Loucy (cell line): ENCODE data around the gene MRPL48.

Experiments
- H2AFZ ChIP-seq: fragments of 200-600 bp; sonication (generic); 2 replicates; pipeline ENCODE4 v1.6.0; 2016; ENCODE audit warnings: antibody characterized with exemption, mild to moderate bottlenecking, low read length, moderate library complexity
- H3F3A ChIP-seq: fragments of 200-600 bp; 2 replicates; pipeline ENCODE4 v1.6.0; 2016; ENCODE audit warnings: antibody characterized with exemption, low read depth, mild to moderate bottlenecking
- H3K27me3 ChIP-seq: fragments of 200-600 bp; sonication (generic); 2 replicates; pipeline ENCODE4 v1.6.1; 2014; ENCODE audit warnings: low read length, mild to moderate bottlenecking; ENCODE audit not compliant: insufficient read depth, poor library complexity, severe bottlenecking
- H3K36me3 ChIP-seq: fragments of 200-600 bp; sonication (generic); 2 replicates; pipeline ENCODE4 v1.6.1; 2016; ENCODE audit warnings: low read length; ENCODE audit not compliant: insufficient read depth
- H3K4me1 ChIP-seq: fragments of 200-600 bp; sonication (generic); 2 replicates; pipeline ENCODE4 v1.5.1; 2014; ENCODE audit warnings: low read length, mild to moderate bottlenecking; ENCODE audit not compliant: insufficient read depth, poor library complexity, severe bottlenecking
- H3K4me2 ChIP-seq: fragments of 200-600 bp; sonication (generic); 2 replicates; pipeline ENCODE4 v1.6.0; 2014; ENCODE audit warnings: antibody characterized with exemption, low read length, low read depth, mild to moderate bottlenecking; ENCODE audit not compliant: poor library complexity, severe bottlenecking
- H3K4me3 ChIP-seq: fragments of 200-600 bp; sonication (generic); 2 replicates; pipeline ENCODE4 v1.5.1; 2014; ENCODE audit warnings: low read length, mild to moderate bottlenecking, mixed read lengths; ENCODE audit not compliant: poor library complexity, severe bottlenecking
- H3K79me2 ChIP-seq: fragments of 200-600 bp; sonication (generic); 2 replicates; pipeline ENCODE4 v1.6.1; 2014; ENCODE audit warnings: low read length; ENCODE audit not compliant: insufficient read depth
- H3K9ac ChIP-seq: fragments of 200-600 bp; sonication (generic); 2 replicates; pipeline ENCODE4 v1.6.0; 2014; ENCODE audit warnings: mild to moderate bottlenecking, low read depth, low read length, moderate library complexity; ENCODE audit not compliant: poor library complexity, severe bottlenecking
- H3K9me2 ChIP-seq: fragments of 200-600 bp; sonication (generic); replicated peaks from 2 replicates; pipeline ENCODE4 v1.6.1; 2016; ENCODE audit warnings: low read depth, low read length, mixed read lengths
- H3K9me3 ChIP-seq: fragments of 200-600 bp; sonication (generic); 2 replicates; pipeline ENCODE4 v1.6.1; 2014; ENCODE audit warnings: mild to moderate bottlenecking, antibody characterized with exemption, low read length, low read depth; ENCODE audit not compliant: insufficient read depth
- H4K20me1 ChIP-seq: fragments of 200-600 bp; sonication (generic); 2 replicates; pipeline ENCODE4 v1.6.0; 2014; ENCODE audit warnings: antibody characterized with exemption, low read length, mild to moderate bottlenecking; ENCODE audit not compliant: insufficient read depth, poor library complexity, severe bottlenecking
- CTCF ChIP-seq: fragments of 200-600 bp; sonication (generic); conservative IDR thresholded peaks from 2 replicates; pipeline ENCODE4 v1.5.1; 2014; ENCODE audit warnings: mild to moderate bottlenecking, antibody characterized with exemption, low read length
- EZH2phosphoT487 ChIP-seq: fragments of 200-600 bp; IDR thresholded peaks from 2 replicates; pipeline ENCODE4 v1.6.1; 2018; ENCODE audit warnings: antibody characterized with exemption, mild to moderate bottlenecking, moderate library complexity, borderline replicate concordance

Gene MRPL48

GRCh38 chr11:73852049-73852448 lies 64.4 kb downstream of the MRPL48 start:
- H3K4me3 ChIP-seq: no peak overlapping the region
- no peaks in the 10 kb centered on the region for H3K79me2 ChIP-seq
- no peaks in the 10 kb centered on the region for H3K9me3 ChIP-seq
- no peaks in the 10 kb centered on the region for H3K4me1 ChIP-seq
- no peaks in the 10 kb centered on the region for H3K9me2 ChIP-seq
- H2AFZ ChIP-seq: no peak overlapping the region
- H3K36me3 ChIP-seq: 0 out of 2 replicates have a peak, but pooled peaks cover 5% of the 10 kb centered on the region
- H4K20me1 ChIP-seq: no peaks in the 10 kb centered on the region
- H3K27me3 ChIP-seq: no peaks in the 10 kb centered on the region
- H3K4me2 ChIP-seq: no peak overlapping the region
- H3F3A ChIP-seq: no peaks in the 10 kb centered on the region
- H3K9ac ChIP-seq: no peak overlapping the region
- TF ChIP-seq CTCF (no peak), EZH2phosphoT487 (no peak)

- H3K79me2 ChIP-seq: no peaks in the 10 kb centered on the region
- peaks cover 5% of the 10 kb centered on the region; the same call in 1 of the 2 replicates for H3K36me3 ChIP-seq
- no peaks in the 10 kb centered on the region for H3K27me3 ChIP-seq
- no peaks in the 10 kb centered on the region for H3K9me3 ChIP-seq
- H2AFZ ChIP-seq: no peak overlapping the region
- TF ChIP-seq EZH2phosphoT487 (no peak), CTCF (no peak)
- H3F3A ChIP-seq: no peaks in the 10 kb centered on the region
- H3K4me1 ChIP-seq: no peaks in the 10 kb centered on the region
- no peaks in the 10 kb centered on the region for H4K20me1 ChIP-seq
- no peak overlapping the region for H3K4me2 ChIP-seq
- no peak overlapping the region for H3K4me3 ChIP-seq
- no peak overlapping the region for H3K9ac ChIP-seq
- no peaks in the 10 kb centered on the region for H3K9me2 ChIP-seq
These were observed 67.0 kb downstream of the MRPL48 start for GRCh38 chr11:73854680-73855079.

- Histone ChIP-seq H3F3A (no peaks in the 10 kb centered on the region), H4K20me1 (no peaks in the 10 kb centered on the region), H3K27me3 (no peaks in the 10 kb centered on the region), H3K9ac (no peak overlapping the region), H3K9me3 (no peaks in the 10 kb centered on the region), H2AFZ (no peak overlapping the region), H3K4me2 (no peak overlapping the region), H3K9me2 (no peaks in the 10 kb centered on the region), H3K36me3 (peaks cover 3% of the 10 kb centered on the region; the same call in 1 of the 2 replicates), H3K79me2 (no peaks in the 10 kb centered on the region), H3K4me1 (no peaks in the 10 kb centered on the region), H3K4me3 (no peak overlapping the region)
- no peak for TF ChIP-seq CTCF
- TF ChIP-seq EZH2phosphoT487: no peak
These were observed 68.4 kb downstream of the MRPL48 start for GRCh38 chr11:73856031-73856567.
